Ramos (cell line): ENCODE data around the gene INAFM2.

Experiments used
- in situ Hi-C: fragments of 300-500 bp; cut with MboI; formaldehyde crosslinking; loops from one replicate; pipeline ENCODE4 v1.14.3; 2022; ENCODE audit warnings: low sequenced_read_pairs; ENCODE audit not compliant: unreplicated experiment

The INAFM2 gene

GRCh38 chr15:40338921-40339620 lies 15.6 kb downstream of the INAFM2 start:
- in situ Hi-C loops = loop anchor here (5.0 kb wide), 1 partner anchor 62 kb away; no protein-coding TSS in a partner anchor

DNA sequence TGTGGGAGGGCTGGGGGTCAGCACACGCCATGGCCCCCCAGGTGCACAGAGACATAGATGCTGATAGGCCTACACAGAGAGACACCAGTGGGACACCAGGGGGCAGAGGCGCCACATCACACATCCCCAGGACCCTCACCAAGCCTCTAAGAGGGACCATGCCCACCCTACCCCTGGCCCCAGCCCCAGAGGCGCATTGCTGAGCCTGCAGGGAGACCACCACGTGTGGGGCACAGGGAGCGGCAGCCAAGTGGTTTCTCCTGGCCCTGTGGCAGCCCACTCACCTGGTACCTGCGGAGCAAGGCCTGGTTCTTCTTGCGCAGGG lies 16.1 kb downstream of the INAFM2 start:
- in situ Hi-C loops = loop anchor here (5.0 kb wide), 1 partner anchor 62 kb away; no protein-coding TSS in a partner anchor

DNA sequence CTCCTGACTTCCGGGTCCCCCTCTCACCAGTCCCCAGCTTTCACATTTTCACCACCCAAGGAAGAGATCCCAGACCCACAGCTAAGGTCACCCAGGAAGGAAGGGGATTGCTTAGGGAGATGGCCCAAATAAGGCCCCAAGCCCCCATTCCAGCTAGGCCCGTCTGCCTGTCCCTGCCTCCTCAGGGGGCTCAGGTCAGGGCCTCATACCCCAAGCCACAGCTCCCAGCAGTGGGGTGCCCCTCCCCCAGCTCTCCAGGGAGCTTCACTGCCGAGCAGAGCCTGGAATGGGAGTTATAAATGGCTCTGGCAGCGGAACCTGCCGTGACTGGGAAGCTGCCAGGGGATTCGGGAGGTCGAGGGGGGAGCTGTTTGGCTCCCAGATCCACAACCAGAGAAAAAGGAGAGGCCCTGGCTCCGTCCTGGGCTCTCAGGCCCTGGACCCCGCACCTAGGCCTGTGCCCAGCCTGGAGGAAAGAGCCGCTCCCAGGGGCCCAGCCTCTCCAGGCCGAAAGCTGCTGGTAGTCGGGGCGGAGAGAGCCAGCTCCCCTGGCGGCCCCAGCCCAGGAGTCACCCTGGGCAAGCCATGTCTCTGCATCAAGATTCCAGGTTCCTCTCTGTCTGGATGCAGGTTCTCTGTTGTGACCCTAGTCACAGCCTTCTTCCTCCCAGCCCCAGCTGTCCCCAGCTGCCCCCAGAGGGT lies 16.7 kb downstream of the INAFM2 start:
- in situ Hi-C loops = no loop called here

DNA sequence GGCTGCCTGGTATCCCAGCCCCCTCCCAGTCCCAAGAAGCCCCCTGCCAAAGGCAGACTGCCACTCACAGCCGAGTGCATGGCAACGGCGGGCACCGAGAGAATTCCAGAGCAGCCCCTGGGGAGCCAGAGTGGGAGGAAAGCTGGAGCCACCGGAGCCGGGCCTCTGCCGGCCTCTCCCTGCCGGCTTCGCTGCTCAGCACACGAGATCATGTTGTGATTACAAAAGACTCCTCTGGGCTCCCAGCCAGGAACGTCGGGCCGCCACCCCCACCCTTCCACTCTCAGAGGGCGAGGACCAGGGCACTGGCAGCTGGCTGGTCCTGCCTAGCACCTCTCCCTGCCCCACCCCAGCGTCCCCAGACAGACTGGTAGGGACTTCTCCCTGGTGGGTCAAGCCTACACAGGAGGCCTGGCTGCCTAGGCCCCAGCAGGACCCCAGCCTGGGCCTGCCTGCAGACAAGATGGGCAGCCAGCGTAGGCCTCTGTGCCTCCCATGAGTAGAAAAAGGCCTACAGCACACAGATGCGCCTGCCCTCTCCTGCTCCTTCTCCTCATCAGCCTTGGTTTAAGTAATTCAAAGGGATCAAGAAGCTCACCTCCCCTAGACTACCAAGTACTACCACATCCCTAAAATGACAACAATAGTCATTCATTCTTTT lies 17.4 kb downstream of the INAFM2 start, which contains the start of gene CCDC9B:
Gene CCDC9B, minus strand, starts transcription at position 200 of the 661 bp plus-strand sequence. Its CDS starts 120 bp downstream, at position 80.
- in situ Hi-C loops = no loop called here

DNA sequence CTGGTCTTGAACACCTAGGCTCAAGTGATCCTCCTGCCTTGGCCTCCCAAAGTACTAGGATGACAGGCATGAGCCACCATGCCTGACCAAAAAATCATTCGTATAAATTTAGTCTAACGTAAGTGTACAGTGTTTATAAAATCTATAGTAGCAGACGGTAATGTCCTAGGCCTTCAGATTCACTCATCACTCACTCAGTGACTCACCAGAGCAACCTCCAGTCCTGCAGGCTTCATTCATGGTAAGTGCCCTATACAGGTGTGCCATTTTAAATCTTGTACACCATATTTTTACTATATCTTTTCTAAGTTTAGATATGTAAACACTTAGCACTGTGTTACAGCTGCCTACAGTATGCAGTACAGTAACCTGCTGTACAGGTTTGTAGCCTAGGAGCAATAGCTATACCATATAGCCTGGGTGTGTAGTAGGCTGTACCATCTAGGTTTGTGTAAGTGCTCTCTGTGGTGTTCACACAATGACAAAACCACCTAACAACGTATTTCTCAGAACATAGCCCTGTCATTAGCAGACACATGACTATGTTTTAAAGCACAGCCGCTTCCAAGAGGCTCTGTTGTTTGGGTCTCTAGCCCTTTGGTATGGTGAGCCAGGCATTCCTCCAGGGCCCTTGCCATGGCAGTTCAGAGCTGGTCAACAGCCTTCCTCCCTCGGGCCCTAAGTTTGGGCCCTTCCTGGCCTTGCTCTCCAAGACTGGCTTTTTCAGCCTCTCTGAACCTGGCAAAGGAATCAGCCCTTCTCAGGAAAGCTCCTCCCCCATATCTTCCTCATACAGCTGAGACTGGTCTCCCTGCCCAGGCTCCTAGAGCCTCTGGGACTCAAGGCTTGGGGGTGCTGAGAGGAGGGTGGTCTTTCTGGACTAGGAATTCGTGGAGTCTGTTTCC lies 19.2 kb downstream of the INAFM2 start:
- in situ Hi-C loops = no loop called here

GRCh38 chr15:40343512-40343911 lies 20.0 kb downstream of the INAFM2 start:
- in situ Hi-C loops = no loop called here

- in situ Hi-C loops = no loop called here
Observed at GRCh38 chr15:40344217-40344616, 20.7 kb downstream of the INAFM2 start.

DNA sequence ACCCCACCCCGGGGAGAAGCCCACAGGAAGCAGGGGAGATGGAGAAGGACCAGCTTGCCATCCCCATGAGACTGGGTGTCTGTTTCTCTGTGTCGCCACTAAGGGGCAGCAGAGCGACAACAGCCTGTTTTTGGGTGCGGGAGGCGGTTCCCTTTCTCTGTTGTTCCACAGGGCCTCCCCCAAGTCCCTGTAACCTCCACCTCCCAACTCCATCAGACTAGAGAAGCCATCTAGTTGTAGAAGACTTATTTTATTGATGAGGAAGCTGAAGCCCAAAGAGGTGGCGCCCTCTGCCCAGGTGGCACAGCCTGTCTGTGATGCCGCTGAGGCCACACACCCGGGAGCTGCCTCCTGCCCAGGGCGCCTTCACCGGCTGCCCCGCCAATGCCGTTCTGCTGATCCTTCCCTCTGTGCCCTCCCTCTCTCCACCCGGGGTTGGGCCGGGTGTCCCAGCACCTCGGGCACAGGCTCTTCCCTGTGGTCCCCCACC lies 21.2 kb downstream of the INAFM2 start:
- in situ Hi-C loops = loop anchor here (5.0 kb wide), 1 partner anchor 78 kb away; no protein-coding TSS in a partner anchor

- in situ Hi-C loops = loop anchor here (5.0 kb wide), 1 partner anchor 77 kb away; no protein-coding TSS in a partner anchor
Observed at GRCh38 chr15:40345225-40345866, 21.9 kb downstream of the INAFM2 start.

DNA sequence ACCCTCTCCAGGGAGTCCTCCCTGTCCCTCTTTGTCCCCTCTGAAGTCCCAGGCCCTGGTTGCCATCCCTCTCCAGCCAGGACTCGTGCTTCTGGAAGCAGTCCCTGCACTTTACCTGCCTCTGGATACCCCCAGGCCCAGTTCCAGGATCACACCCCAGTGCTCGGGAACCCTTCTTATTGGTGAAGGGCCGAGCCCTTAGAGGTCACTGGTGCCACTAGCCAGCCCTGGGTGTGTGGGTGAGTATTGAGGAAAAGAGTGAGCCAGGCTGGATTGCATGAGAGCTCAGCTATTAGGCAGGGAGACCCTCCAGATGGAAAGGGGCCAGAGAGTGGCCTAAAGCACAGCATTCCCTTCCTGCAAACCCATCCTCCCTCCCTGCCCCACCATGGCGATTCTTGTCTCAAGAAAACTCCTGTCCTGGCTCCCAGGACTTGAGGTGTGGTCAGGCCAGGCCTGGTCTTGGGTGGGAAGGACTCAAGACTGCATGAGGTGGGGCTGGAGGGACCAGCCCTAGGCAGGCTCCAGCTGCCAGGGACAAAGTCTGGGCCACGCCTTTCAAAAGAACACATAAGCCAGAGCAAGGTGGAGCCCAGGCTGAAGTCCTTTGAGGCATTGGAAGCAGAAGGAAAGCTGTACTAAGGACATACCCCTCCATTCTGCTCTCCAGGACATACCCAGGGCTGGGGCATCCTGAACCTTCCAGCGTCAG lies 22.5 kb downstream of the INAFM2 start:
- in situ Hi-C loops = loop anchor here (5.0 kb wide), 1 partner anchor 76 kb away; no protein-coding TSS in a partner anchor

DNA sequence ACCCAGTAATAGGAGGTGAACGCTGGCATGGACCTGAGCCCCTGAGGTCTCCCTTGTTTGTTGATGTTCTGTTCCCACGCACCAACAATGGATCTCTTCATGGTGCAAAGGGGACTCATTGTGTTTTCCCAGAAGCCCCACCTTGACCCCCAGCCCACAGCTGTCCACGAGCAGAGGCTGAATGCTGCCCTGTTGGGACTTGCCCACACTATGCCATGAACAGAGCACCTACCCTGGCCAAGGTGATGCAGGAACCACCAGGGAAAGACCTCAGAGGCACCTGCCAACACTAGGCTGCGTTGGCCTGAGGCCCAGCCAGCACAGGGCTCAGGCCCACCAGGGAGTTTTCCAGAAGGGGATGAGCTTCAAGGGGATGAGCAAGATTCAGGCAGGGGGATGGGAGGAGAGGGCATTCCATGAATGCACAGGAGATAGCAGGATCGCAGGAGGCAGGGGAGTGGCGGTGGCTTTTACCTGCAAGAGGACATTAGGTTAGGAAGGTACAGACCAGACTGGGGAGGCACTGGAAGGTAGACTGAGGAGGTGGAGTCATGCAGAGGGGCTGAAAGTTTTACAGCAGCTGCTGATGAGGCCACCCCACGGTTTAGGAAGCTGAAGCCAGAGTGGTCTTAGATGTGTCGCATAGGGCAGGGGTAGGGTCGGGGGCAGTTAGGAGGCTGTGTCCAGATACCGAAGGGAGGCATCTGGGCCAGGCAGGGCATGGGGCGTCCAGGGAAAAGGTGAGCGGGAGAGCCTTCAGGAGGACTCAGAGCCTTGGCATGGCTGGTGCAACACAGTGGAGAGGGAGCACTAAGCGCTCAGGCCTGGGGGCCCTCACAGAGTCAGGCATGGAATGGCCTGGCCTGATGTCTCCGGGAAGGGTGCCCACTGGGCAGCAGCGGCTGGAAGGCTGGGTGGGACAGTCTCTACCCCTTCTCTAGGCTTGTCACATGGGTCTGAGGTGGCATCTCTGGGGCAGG lies 23.4 kb downstream of the INAFM2 start:
- in situ Hi-C loops = loop anchor here (5.0 kb wide), 1 partner anchor 75 kb away; no protein-coding TSS in a partner anchor

- in situ Hi-C loops = loop anchor here (5.0 kb wide), 1 partner anchor 74 kb away; no protein-coding TSS in a partner anchor
Observed at GRCh38 chr15:40347559-40348473, 24.3 kb downstream of the INAFM2 start.

GRCh38 chr15:40348474-40348870 lies 25.0 kb downstream of the INAFM2 start:
- in situ Hi-C loops = loop anchor here (5.0 kb wide), 1 partner anchor 74 kb away; no protein-coding TSS in a partner anchor

DNA sequence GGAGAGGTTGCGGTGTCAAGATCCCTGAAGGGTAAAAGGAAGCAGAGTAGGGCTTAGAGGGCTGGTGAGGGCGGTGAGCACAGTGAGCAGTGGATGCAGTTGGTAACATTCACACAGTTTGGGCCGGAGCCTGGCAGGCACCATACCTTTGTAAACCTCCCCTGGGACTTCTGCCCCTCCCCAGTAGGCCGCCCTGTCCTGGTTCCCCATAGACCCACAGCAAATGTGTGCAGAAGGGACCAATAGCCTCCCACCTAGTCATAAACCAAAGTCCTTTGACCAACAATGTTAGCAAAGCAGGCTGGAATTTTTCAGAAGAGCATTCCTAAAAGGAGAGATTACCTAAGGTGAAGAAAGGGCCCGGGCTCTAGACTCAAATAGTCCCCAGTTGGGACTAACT lies 25.7 kb downstream of the INAFM2 start:
- in situ Hi-C loops = loop anchor here (5.0 kb wide), 1 partner anchor 73 kb away; no protein-coding TSS in a partner anchor

DNA sequence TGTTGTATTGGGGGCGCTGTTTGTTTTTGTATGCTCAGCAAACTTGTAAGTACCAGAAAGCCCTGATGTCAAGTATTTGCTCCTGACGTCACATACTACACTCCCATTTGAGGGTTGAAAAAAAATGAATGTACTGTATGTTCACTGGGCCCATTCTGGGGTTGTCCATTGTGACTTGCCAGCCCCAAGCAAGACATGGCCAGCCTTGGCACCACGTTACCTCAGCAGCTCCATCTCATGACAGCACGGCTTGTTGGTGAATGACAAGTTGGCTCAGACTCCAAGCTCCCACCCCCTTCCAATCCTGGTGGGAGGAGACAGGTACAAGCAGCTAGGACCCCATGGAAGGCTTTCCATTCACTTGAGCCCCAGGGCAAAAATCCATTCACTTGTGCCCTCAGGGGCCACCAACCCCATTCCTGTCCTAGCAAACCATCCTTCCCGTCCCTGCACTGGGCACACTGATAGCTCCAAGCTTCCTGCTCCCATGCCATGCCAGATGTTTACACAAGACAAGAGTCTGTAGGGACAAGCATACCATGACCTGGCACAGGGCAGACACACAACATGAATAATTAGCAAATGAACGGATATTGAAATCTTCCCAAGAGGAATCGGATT lies 28.9 kb downstream of the INAFM2 start:
- in situ Hi-C loops = no loop called here

- in situ Hi-C loops = no loop called here
Observed at GRCh38 chr15:40353697-40354096, 30.2 kb downstream of the INAFM2 start.
